HTERT RPE-1 (cell line): ENCODE results near the gene MYL6B.
"Not testable (repeated sequence)": the region's sequence is repeated elsewhere in the genome, so short reads cannot be mapped to it uniquely, and the experiment has no call there.

Experiments used
- in situ Hi-C: fragments of 300-500 bp; cut with MboI; formaldehyde crosslinking; loops from 4 replicates; pipeline ENCODE4 v1.14.3; 2020; ENCODE audit warnings: low sequenced_read_pairs

MYL6B gene

DNA sequence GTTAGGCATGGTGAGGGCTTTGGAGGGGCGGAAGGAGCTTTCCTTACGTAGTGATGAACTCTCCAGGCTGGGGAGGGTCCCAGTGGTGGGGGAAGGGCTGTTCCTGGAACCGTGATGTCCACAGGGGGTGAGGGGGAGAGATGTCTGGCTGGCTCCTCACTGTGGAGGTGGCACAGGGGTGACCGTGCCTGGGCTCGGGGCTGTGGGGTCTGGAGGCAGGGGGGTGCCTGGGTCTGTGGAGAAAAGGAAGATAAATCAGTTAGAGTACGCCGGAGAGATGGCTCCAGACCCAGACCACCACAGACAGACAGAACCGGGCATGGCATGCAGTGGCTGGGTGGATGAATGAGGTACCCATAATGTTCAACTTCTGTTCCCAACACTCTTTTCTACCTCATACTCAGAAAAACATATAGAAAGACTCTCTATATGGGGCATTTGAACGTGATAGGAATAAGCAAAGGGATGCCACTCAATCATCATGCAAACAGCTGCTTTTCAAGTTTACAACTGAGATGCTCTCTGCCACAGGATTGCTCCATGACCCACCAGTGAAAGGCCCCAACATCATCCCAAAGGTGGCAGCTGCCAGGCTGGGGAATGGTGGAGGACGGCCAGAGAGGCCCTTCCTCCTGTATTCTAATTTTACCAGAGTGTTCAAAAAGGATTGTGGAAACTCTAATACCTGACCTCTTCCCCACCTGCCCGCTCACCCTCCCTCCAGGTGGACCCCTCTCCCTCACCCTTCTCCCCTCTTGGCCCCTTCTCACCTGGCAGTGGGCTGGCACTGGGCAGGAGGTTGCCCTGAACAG lies 11.4 kb downstream of the MYL6B start:
- in situ Hi-C loops, result no loop called here

- in situ Hi-C loops, result no loop called here
Observed at GRCh38 chr12:56164345-56164729, 11.9 kb downstream of the MYL6B start.

GRCh38 chr12:56165369-56165768 lies 13.0 kb downstream of the MYL6B start:
- in situ Hi-C loops, result no loop called here

DNA sequence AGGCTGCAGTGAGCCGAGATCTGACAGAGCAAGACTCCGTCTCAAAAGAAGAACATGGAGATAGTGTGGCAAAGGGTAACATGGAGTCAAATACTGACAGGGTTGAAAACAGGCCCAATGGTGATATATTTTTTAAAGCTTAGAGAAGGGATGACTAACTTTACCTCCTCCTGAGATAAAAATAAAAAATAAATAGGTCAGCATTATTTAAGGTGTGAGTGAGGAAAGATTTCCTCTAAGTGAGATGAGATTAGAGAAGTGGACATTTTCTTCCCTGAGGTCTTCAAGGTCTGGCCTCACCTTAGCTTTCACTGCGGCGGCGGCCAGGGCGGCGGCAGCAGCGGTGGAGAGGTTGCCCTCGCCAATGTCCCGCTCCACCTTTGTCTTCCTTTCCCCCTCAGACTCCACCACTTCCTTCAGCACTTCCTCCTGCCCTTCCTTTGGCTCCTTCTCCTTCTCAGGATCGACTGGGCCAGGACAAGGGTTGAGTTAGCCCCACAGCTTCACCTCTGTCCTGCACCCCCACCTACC lies 16.9 kb downstream of the MYL6B start:
- in situ Hi-C loops, result no loop called here

GRCh38 chr12:56172839-56173238 lies 20.5 kb downstream of the MYL6B start:
- in situ Hi-C loops, result no loop called here

DNA sequence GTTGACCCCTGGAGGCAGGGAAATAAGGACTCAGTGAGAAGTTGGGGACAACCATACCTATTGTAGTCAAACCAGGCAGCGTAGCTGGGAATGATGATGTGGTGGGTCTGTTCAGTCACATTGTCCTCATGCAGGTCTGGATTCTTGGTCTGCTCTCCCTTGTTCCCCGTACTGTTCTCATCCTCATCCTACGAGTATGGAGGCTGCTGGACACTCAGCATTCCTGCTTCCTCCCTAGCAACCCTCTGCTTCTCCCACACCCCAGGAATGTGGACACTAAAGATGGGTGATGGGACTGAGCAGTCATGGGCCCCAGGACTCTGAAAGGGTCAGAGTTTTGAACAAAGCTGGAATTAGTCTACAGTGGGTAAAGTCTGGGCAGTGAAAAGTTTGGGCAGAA lies 26.0 kb downstream of the MYL6B start:
- in situ Hi-C loops, result no loop called here

- in situ Hi-C loops, result no loop called here
Observed at GRCh38 chr12:56186957-56187356, 34.6 kb downstream of the MYL6B start.

- in situ Hi-C loops, result no loop called here
Observed at GRCh38 chr12:56188131-56188777, 35.9 kb downstream of the MYL6B start.

DNA sequence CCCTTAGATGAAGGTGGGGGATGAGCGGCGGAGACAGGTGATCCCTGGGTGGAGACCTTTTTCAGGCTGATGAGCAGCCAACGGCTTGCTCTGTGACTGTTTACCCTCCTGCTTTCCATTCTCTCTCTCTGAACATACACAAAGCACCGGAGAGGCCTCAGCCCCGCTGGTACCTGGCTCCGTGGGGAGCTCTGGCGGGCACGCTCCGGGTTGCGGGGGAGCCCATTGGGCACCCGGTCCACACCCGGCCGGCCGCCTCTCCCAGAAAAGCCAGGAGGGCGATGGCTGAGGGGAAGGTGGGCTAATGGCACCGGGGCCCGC lies 36.4 kb downstream of the MYL6B start:
- in situ Hi-C loops, result no loop called here

DNA sequence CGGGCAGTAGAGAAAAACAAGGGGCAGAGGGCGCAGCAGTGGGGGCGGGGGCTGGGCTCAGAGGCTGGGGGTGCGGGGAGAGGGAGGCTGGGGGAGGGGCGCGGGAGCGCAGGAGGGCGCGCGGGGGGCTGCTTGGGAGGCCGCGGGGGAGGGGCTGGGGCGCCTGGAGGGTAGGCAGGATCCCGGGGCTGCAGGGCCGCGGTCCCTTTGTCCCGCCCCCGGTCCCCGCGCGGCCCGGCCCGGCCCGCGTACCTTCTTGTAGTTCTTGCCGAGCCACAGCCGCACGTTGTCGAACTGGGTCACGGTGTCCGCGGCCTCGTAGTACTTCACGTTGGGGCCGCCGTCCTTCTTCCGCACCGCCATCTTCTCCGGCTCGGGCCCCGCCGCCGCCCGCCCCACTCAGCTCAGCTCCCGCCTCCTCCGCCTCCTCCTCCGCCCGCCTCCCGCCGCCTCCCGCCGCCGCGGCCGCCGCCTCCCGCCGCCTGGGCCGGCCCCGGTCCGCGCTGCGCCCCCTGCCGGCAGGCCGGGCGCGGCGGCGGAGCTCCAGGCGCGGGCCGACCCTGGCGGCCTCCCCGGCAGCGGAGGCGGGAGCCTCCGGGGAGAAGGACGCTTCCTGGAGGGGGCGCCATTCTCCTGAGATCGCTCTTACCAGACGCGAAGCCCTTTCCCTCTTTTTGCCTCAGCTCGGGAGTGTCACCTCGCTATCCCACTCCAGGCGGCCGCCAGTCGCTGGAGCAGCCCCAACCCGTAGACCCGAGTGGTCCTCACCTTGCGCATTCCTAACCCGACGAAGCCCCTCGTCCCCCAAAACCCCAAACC lies 36.9 kb downstream of the MYL6B start, which contains the start of gene SMARCC2:
TSS of gene SMARCC2 (minus strand) at position 385 of the 819 bp plus-strand sequence. CDS start at position 363, 22 bp downstream.
- in situ Hi-C loops, result no loop called here

DNA sequence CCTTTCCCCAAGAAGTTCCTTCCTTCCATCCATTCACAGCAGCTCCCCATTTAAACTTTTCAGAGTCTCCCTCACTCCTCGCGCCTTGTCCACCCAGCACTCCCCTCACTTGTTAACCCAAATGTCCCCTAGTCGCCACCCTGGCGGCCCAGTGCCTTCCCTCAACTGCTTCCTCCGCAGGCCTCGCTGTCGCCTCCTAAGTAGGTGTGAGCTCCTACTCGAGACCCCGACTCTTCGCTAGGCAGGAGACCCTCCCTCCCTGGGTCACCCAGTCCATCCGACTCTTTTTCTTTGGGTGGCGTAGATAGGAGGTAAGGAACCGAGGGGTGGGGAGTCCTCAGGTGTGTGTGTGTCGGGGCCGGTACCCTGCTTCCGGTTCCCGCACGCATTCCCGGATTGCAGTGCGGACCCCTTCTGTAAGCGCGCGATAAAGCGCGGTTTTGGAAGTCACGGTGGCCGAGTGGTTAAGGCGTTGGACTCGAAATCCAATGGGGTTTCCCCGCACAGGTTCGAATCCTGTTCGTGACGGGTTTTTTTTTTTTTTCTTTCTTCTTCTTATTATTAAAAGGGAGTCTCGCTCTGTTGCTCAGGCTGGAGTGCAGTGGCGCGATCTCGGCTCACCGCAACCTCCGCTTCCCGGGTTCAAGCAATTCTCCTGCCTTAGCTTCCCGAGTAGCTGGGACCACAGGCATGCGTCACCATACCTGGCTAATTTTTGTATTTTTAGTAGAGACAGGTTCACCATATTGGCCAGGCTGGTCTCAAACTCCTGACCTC lies 37.7 kb downstream of the MYL6B start:
- in situ Hi-C loops, result no loop called here

DNA sequence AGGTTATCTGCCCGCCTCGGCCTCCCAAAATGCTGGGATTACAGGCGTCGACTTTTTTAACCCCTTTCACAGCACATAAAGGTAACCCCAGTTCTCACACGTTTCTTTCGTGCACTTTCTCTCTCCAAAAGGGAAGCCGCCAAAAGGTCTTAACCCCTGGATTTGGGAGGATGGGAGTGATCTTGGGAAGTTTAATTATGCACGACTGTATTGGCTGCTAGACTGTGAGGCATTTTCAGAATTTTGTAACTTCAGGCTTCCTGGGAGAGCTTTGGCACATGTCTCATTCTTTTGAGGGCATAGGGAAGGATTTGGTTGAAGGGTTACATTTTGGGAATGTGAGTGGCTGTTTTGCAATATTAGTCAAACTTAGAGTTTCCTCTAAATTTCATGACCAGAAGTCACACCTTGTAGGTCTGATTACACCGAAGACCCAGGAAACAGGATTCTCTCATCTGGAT lies 38.3 kb downstream of the MYL6B start:
- in situ Hi-C loops, result no loop called here

- in situ Hi-C loops, result no loop called here
Observed at GRCh38 chr12:56192582-56192981, 40.2 kb downstream of the MYL6B start.

- in situ Hi-C loops, result no loop called here
Observed at GRCh38 chr12:56193025-56193578, 40.7 kb downstream of the MYL6B start.

DNA sequence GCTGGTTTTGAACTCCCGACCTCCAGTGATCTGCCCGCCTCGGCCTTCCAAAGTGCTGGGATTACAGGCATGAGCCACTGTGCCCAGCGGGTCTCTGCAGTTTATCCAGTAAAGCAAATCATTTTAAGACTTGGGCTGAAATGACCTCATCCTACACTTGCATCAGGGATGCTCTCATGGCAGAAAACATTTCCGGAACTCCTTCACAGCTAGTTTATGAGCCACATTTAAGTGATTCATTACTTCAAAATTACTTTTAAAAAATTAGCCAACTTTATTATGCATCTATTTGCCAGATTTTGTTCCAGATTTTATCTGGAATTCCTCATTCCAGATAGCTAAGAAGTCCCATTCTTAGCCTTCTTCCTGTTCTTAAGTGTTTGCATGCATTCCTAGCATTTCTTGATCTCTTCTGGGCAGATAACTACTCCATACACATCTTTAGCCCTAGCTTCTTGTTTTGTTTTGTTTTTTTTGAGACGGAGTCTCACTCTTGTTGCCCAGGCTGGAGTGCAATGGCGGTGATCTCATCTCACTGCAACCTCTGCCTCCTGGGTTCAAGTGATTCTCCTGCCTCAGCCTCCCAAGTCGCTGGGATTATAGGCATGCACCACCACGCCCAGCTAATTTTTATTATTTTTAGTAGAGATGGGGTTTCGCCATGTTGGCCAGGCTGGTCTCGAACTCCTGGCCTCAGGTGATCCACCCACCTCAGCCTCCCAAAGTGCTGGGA lies 44.6 kb downstream of the MYL6B start:
- in situ Hi-C loops, result not testable (repeated sequence)

GRCh38 chr12:56197921-56198635 lies 45.7 kb downstream of the MYL6B start:
- in situ Hi-C loops, result no loop called here

DNA sequence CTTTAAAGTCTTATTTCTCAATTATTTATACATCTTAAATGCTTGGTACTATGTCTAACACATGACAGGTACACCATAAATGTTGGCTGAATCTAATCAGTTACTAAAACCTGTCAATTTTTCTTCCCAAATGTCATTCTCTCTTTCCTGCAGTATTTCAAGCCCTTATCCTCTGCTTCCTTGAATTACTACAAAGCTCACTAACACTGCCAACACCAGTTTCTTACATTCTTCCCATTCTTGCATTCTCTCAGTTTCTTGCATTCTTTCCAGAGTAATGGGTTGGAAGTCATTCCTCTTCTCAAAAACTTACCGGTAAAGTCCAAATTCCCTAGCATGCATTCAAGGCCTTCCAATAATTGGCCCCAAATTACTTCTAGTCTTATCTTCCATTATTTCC lies 46.4 kb downstream of the MYL6B start:
- in situ Hi-C loops, result no loop called here

DNA sequence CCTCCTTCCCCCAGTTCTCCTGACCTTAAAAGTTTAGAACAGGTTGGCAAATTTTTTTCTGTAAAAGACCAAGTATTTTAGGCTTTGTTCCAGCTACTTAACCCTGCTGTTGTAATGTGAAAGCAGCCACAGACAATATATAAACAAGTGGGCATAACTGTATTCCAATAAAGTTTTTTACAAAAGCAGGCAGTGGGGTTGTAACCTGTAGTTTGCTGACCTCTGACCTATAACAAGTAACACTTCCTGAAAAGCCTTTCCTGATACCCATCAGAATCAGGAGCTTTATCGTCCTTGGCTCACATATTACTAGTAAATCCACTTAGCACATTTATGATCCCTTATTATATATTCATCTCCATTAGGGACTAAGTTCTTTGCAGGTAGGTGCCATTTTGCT lies 50.0 kb downstream of the MYL6B start:
- in situ Hi-C loops, result no loop called here

DNA sequence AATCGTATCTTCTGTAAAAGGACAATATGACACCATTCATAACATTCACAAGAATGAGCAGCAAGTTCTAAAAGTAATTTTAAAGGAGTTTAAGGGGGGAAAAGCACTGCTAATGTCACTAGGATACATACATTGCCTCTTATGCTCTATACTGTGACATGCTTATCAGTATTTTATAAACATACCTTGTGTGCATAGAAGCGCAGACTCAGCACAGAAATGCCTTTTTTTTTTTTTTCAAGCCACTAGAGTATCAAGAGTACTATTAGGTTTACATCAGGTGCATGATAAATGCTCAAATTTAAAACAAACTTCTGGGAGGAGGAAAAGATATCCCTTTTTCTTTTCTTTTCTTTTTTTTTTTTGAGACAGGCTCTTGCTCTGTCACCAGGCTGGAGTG lies 50.5 kb downstream of the MYL6B start:
- in situ Hi-C loops, result no loop called here
